GM19455 (cell line): ENCODE data around the gene ABCF2.

Experiments
- ATAC-seq: cut with Tn5 transposase; IDR thresholded peaks from one replicate; pipeline ENCODE4 v1.9.1; 2021; ENCODE audit not compliant: unreplicated experiment

Gene ABCF2

GRCh38 chr7:151226875-151227782 is at the start of gene ABCF2:
TSS of gene ABCF2 (minus strand) at chr7:151227205. CDS start at chr7:151226458, 747 bp downstream.
- peak; percentile 99 for ATAC-seq

GRCh38 chr7:151275813-151276577 is 49.0 kb upstream of the ABCF2 start:
- ATAC-seq: no peak

GRCh38 chr7:151274936-151275812 is 48.2 kb upstream of the ABCF2 start:
- ATAC-seq: no peak

- ATAC-seq: no peak
Measured at GRCh38 chr7:151274396-151274795, 47.4 kb upstream of the ABCF2 start.

- no peak for ATAC-seq
Measured at GRCh38 chr7:151273651-151274390, 46.8 kb upstream of the ABCF2 start.

- no peak for ATAC-seq
Measured at GRCh38 chr7:151272877-151273276, 45.9 kb upstream of the ABCF2 start.

- ATAC-seq: no peak
Measured at GRCh38 chr7:151272405-151272804, 45.4 kb upstream of the ABCF2 start.

- ATAC-seq: no peak
Measured at GRCh38 chr7:151271699-151272355, 44.8 kb upstream of the ABCF2 start.

- no peak for ATAC-seq
Measured at GRCh38 chr7:151269511-151269910, 42.5 kb upstream of the ABCF2 start.

GRCh38 chr7:151265351-151265931 is 38.4 kb upstream of the ABCF2 start:
- no peak for ATAC-seq

- no peak for ATAC-seq
Measured at GRCh38 chr7:151264615-151265014, 37.6 kb upstream of the ABCF2 start.

- no peak for ATAC-seq
Measured at GRCh38 chr7:151261529-151261928, 34.5 kb upstream of the ABCF2 start.

- ATAC-seq: no peak
Measured at GRCh38 chr7:151260883-151261282, 33.9 kb upstream of the ABCF2 start.

- ATAC-seq: no peak
Measured at GRCh38 chr7:151260471-151260870, 33.5 kb upstream of the ABCF2 start.

GRCh38 chr7:151257990-151258389 is 31.0 kb upstream of the ABCF2 start:
- no peak for ATAC-seq

GRCh38 chr7:151256410-151257045 is 29.5 kb upstream of the ABCF2 start:
- ATAC-seq: no peak

GRCh38 chr7:151255390-151255789 is 28.4 kb upstream of the ABCF2 start:
- no peak for ATAC-seq

GRCh38 chr7:151254851-151255250 is 27.8 kb upstream of the ABCF2 start:
- no peak for ATAC-seq

GRCh38 chr7:151254316-151254715 is 27.3 kb upstream of the ABCF2 start:
- ATAC-seq: no peak
